ENCODE measurements around the gene LIMK1.
"Not testable (repeated sequence)": the region's sequence is repeated elsewhere in the genome, so short reads cannot be mapped to it uniquely, and the experiment has no call there.

Gene LIMK1

DNA sequence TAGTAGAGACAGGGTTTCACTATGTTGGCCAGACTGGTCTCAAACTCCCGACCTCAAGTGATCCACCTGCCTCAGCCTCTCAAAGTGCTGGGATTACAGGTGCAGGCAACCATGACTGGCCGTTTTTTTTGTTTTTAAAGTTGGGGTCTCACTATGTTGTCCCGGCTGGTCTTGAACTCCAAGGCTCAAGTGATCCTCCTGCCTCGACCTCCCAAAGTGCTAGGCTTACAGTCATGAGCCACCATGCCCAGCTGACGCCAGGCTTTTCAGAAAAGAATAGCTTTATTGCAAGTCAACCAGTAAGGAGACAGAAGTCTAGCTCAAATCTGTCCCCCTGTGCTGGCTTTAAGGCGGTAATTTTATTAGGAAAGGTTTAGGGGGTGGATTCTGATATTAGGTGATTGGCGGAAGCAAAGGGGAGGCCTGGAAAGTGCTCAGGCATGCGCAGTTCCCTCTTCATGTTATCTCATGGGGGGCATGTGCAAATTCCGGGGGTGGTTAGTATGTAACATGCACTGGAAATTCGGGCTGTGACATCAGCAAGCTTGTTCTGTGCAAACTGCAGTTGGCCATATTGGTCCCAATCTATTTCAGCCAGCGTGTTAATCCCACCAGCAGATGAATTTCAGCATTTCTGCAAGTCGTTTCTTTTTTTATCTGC, 42.7 kb downstream of the LIMK1 start:
- DNase-seq (ENCODE audit: low spot score): no peak

DNA sequence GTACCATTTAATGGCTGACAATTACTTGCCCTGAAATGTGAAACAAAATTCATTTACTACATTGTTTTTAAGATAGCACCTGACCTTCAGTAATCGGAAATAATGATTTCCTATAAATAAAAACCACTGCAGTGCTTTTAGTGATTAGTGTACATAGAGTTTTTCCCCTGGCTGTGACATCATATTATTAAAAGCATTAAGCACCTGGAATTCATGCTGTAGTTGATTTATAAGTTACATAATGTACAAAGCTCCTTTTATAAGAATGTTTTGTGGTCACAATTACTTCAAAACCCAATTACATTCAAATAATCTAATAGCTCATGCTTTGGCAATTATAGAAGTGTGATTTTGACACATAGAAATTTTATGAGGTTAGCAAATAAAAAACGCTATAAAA, 46.3 kb downstream of the LIMK1 start:
- no peak for DNase-seq (ENCODE audit: low spot score)

DNA sequence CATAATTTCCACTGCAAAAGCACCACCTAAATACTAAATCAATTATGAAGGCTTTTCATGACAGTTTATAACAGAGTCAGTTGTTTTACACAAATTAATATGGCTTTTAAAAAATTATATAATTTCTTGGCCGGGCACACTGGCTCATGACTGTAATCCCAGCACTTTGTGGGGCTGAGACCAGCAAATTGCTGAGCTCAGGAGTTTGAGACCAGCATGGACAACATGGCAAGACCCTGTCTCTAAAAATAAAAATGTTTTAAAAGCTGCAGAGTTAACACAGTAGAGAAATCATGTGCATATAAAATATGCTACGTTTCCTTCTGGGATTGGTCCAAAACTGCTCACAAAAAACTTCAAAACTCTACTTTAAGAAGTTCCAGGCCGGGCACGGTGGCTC, 46.9 kb downstream of the LIMK1 start:
- DNase-seq (ENCODE audit: low spot score): no peak

DNA sequence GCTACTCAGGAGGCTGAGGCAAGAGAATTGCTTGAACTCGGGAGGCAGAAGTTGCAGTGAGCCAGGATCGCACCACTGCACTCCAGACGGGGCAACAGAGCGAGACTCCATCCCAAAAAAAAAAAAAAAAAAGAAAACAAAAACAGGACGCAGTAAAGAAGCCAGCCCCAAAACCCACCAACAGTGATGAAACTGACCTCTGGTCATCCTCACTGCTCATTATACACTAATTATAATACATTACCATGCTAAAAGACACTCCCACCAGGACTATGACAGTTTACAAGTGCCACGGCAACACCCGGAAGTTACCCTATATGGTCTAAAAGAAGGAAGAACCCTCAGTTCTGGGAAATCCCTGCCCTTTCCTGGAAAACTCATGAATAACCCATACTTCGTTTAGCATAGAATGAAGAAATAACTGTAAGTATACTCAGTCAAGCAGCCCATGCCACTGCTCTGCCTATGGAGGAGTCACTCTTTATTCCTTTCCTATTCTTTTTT, 50.6 kb downstream of the LIMK1 start:
- DNase-seq (ENCODE audit: low spot score): no peak

DNA sequence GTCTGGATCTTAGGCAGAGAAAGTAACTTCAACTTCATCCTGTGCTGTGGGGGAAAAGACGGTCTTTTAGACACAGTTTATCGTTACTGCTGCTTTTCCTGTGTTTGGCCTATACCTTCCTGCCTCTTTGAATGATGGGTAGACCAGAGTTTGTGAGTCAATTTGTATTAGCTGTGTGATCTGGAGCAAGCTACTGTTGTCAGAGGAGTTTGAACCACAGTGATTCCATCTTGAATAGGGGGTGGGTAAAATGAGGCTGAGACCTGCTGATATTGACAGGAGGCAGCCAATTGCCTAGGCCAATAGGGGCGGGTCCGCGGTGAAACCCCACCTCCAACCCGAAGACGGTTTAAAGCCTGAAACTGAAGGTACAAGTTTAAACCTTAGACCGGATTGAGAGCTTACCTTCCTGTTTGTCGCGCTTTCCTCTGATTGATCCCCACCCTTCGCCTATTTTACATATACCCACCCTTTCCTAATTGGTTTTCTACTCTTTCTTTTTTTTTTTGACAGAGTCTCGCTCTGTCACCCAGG, 54.8 kb downstream of the LIMK1 start:
- no peak for DNase-seq (ENCODE audit: low spot score)

DNA sequence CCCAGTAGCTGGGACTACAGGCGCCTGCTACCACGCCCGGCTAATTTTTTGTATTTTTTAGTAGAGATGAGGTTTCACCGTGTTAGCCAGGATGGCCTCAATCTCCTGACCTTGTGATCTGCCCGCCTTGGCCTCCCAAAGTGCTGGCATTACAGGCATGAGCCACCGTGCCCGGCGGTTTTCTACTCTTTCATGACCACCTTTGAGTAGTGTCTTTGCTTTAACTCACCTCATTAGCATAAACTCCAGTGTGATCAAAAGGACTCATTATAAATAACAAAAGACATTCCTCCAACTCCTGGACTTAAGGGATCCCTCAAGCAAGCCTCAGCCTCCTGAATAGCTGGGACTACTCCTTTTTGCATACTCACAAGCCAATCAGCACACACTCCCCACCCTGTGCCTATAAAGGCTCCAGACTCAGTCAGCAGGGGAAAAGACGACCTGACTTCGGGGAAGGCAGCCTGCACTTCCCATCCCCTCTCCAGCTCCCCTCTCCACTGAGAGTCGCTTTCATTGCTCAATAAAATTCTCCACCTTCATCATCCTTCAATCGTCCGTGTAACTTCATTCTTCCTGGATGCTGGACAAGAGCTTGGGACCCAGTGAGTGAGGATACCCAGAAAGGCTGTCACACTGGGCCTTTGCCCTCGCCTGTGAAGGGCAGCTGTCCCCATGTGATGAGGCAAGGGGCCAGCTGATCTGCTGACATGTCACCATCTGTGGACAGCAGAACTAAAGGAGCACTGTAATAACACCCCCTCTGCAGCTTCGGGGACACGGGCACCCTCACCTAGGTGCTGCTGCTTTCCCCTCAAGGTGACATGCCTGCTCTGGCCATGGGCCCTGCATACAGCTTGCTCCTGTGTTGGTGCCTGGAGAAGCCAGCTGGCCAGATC, 55.6 kb downstream of the LIMK1 start:
- DNase-seq (ENCODE audit: low spot score): no peak

DNA sequence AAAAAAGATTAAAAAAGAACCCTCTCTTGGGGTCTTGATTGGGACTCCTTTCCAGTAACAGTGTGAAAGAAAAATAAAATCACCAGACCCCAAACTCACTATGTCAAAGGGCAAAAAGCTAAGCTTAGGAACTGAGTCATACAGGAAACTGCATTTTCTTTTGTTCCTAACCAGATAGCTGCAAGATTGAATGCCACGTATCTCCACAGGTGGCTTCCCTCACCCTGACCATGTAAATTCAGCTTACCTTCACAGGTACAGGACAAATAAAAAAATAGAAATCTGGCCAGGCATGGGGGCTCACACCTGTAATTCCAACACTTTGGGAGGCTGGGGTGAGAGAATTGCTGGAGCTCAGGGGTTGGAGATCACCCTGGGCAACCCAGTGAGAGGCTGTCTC, 58.1 kb downstream of the LIMK1 start:
- peak; percentile 30 for DNase-seq (ENCODE audit: low spot score)

DNA sequence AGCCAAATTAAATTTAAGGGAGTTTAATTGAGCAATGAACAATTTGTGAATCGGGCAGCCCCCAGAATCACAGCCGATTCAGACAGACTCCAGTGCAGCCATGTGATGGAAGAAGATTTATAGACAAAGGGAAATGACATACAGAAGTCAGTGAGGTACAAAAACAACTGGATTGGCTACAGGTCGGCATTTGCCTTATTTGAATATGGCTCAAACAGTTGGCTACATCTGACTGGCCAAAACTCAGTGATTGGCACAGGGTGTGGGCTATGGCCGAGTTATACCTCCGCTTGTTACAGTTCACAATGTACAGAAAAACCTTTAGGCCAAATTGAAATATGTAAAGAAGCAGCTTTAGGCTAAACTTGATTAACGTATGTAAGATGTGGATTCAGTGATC, 59.8 kb downstream of the LIMK1 start:
- DNase-seq (ENCODE audit: low spot score): no peak

DNA sequence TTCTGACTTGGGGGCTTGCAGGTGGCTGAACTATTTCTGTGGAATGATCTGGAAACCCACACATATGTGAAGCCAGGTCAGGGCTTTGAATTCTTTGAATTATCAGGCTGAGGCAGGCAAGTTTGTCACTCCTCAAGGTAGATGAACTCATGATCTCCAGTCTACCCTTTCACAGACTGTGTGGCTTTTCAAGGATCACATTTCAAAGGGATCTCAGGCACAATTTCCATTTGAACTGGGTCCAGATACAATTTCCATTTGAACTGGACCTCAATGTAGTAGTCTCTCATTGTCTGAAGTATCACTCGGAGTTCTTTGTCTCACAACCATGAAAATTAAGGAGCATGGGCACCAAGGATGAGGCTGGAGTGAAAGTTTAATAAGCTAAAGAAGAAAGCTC, 64.9 kb downstream of the LIMK1 start:
- DNase-seq (ENCODE audit: low spot score): no peak

DNA sequence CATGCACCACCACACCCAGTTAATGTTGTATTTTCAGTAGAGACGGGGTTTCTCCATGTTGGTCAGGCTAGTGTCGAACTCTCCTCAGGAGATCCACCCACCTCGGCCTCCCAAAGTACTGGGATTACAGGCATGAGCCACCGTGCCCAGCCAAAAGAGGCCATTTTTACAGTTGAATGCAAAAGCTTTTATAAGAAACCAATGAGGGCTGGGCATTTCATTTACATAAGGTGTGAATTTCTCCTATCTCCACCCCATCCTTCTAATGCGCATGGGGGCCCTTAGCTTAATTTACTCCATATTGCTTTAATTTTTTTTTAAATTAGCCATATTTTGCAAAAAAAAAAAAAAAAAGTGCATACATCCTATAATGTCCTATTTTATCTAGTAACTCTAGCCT, 65.5 kb downstream of the LIMK1 start:
- no peak for DNase-seq (ENCODE audit: low spot score)

DNA sequence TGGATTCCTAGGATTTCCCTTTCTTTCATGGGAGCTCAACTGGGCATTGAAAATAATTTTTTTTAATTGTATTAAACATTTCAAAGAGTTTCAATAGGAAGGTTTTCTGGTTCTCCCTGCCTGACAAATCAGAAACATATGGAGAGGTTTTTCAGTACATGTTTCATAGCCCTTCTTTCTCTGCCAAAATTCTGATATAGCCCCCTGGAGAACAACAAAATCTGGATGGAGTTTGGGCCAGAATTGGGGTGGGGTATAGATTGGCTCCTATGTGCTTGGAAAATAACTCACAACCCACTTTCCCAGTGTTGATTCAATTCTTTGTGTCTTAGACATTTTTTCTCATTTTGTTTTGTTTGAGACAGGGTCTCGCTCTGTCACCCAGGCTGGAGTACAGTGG, 66.0 kb downstream of the LIMK1 start:
- DNase-seq (ENCODE audit: low spot score): no peak

DNA sequence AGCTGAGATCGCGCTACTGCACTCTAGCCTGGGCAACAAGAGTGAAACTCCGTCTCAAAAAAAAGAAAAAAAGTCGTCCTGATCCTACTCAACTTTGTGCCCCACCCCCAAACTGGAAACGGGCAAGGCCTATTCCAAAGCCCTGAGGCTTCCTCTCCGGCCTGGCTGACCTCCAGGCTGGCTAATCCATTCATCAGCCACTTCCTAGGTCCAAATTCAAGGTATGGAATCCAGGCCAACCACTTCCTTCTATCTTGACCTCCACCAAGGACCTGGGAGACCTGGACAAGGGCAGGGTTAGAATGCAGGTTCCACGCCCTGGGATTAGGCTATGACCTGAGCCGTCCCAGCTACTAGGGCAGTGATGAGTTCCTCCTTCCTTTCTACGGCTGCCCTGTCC, 70.1 kb downstream of the LIMK1 start:
- DNase-seq (ENCODE audit: low spot score): no peak

DNA sequence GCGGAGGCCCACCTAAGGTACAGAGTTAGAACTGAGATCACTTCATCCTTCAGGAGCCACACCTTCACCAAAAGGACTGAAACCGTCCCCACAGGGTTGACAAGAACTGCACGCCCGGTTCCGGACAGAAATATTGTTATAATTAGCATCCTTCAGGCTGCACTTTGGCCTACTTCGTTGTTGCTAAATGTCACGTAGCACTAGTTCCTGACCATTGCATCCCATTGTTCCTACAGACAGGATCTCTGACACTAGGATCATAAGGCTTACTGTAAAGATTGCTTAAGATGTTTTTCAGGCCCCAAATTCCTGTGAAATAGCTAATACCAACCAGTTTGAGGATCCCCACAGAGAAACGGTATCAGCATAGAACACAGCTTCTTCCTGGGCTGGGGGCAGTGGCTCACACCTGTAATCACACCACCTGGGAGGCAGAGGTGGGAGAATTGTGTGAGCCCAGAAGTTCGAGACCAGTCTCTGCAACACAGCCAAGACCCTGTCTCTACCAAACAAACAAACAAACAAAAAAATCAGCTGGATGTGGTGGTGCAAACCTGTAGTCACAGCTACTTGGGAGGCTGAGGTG, 72.3 kb downstream of the LIMK1 start:
- no peak for DNase-seq (ENCODE audit: low spot score)

DNA sequence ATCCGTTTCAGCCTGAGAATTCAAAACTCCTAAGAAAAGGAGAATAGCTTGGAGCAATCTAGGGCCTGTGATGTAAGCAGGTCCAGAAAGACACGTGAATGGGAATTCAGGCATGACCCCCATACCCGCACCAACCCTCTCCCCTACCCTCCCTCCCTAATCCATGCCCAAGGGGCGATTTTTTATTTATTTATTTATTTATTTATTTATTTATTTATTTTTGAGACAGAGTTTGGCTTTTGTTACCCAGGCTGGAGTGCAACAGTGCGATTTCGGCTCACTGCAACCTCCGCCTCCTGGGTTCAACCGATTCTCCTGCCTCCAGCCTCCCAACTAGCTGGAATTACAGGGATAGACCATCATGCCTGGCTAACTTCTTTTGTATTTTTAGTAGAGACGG, 74.0 kb downstream of the LIMK1 start:
- DNase-seq (ENCODE audit: low spot score): no peak

DNA sequence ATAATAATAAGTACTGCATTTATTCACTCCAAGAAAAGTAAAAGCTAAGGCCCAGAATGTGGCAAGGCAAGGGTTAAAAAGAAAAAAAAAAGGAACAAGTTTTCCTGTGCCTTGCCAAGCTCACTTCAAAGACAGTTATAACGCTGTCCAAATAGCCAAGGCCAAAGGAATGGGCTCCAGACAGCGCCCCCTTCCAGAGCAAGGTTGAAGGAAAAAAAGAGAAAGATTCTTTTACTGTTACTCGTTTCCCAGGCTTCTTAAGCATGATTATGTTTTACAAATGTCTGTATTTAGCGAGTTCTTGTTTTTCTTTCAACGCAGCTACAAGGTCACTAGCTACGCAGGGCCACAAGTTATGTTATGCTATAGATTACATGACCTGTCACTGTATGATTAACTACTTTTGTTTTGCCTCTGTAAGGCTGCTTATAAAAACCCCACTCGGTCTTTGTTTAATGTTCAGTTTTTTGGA, 81.4 kb downstream of the LIMK1 start:
- no peak for DNase-seq (ENCODE audit: low spot score)

DNA sequence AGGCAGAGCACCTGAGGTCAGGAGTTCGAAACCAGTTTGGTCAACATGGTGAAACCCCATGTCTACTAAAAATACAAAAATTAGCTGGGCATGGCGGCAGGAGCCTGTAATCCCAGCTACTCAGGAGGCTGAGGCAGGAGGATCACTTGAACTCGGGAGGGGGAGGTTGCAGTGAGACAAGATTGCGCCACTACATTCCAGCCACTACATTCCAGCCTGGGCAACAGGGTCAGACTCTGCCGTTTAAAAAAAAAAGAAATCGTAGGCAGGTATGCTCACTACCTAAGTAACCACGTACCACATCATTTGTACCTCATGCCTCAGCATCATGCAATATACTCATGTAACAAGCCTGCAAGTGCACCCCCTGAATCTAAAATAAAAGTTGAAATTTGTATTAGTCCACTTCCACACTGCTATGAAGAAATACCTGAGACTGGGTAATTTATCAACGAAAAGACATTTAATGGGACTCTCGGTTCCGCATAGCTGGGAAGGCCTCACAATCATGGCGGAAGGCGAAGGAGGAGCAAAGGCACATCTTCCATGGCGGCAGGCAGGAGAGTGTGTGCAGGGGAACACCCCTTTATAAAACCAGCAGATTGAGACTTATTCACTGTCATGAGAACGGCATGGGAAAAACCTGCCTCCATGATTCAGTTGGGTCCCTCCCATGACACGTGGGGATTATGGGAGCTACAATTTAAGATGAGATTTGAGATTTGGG, 82.4 kb downstream of the LIMK1 start:
- no peak for DNase-seq (ENCODE audit: low spot score)

DNA sequence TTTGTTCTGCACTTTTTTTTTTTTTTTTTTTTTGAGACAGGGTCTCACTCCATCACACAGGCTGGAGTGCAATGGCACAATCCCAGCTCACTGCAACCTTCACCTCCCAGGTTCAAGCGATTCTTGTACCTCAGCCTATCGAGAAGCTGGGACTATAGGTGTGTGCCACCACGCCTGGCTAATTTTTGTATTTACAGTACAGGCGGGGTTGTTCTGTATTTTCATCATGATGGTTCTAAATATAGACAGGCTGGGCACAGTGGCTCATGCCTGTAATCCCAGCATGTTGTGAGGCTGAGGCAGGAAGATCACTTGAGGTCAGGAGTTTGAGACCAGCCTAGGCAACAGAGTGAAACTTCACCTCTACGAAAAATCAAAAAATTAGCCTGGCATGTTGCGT, 83.7 kb downstream of the LIMK1 start:
- DNase-seq (ENCODE audit: low spot score): not testable (repeated sequence)
